HepG2 (cell line): Measurements from ENCODE around the gene ADIPOR2. TPM values are rescaled to one million over a fixed set of nuclear protein-coding genes. Genes with fewer than 3 reads are reported as not detected.

Source experiments
- ATAC-seq: fragments of 200-7000 bp; cut with Tn5 transposase; 3 replicates; pipeline ENCODE4 v1.9.1; 2020; ENCODE audit warnings: mild to moderate bottlenecking, moderate library complexity
- BruUV-seq: library from RNA; stranded (reverse); fragments of 400-500 nt; replicated peaks from 2 replicates; lab custom pipeline; 2021; lab: Mats Ljungman, UMichigan
- CTCF ChIA-PET: fragments of 300-600 bp; formaldehyde crosslinking; extraction: SDS; loops from one replicate; lab custom pipeline; 2021; ENCODE audit warnings: low total read pairs, inconsistent platforms, low intra/inter-chr PET ratio; lab: Yijun Ruan, JAX
- POLR2A ChIA-PET: fragments of 350-600 bp; sonication (Branson Sonifier 250); formaldehyde crosslinking; loops from one replicate; lab custom pipeline; 2020; ENCODE audit warnings: antibody characterized with exemption, inconsistent platforms; lab: Yijun Ruan, JAX
- DNase-seq: peaks from one replicate; pipeline ENCODE4 v3.0.0-alpha.2; 2015; ENCODE audit warnings: low spot score
- FAIRE-seq: peaks from 3 replicates; lab custom pipeline; 2011; peaks lifted over from hg19 to GRCh38; lab: Jason Lieb, UNC
- H2AFZ ChIP-seq: one replicate; pipeline ENCODE4 v1.6.1; 2011; ENCODE audit warnings: low read length, inconsistent platforms
- H3K27ac ChIP-seq: fragments of 300-600 bp; 3 replicates; pipeline ENCODE4 v1.8.0; 2011; ENCODE audit warnings: mixed run types, mild to moderate bottlenecking, mixed read lengths, low read length, inconsistent platforms; ENCODE audit not compliant: insufficient read depth; ENCODE audit errors: extremely low read length
- H3K27me3 ChIP-seq, 2 experiments: fragments of 200-600 bp in 1 of 2; 2 replicates in 1 of 2; 3 replicates in 1 of 2; pipeline versions ENCODE4 v1.6.0 to v1.8.0; 2011; ENCODE audit warnings: low read length in 2 of 2, mild to moderate bottlenecking in 2 of 2, moderate library complexity in 2 of 2, inconsistent platforms in 1 of 2; ENCODE audit not compliant: insufficient read depth in 2 of 2, control insufficient read depth in 1 of 2
- H3K36me3 ChIP-seq, 2 experiments: fragments of 200-600 bp in 1 of 2; replicated peaks in 1 of 2; 2 replicates in 1 of 2; 3 replicates in 1 of 2; pipeline versions ENCODE4 v1.5.1 to v1.8.0; 2011; ENCODE audit warnings: low read length in 2 of 2, inconsistent platforms in 1 of 2; ENCODE audit not compliant: insufficient read depth in 2 of 2, control insufficient read depth in 1 of 2
- H3K4me1 ChIP-seq: 2 replicates; pipeline ENCODE4 v1.5.1; 2012; ENCODE audit warnings: low read length, inconsistent platforms; ENCODE audit not compliant: insufficient read depth
- H3K4me2 ChIP-seq: 2 replicates; pipeline ENCODE4 v1.6.0; 2011; ENCODE audit warnings: low read depth, low read length, inconsistent platforms
- H3K4me3 ChIP-seq, 3 experiments: fragments of 200-600 bp in 1 of 3; sonication (generic), shearing (Covaris generic) in 1 of 3; replicated peaks in 1 of 3; 2 replicates each; pipeline ENCODE4 v1.5.1; 2011 to 2016; ENCODE audit warnings: low read length in 3 of 3, inconsistent platforms in 2 of 3, low read depth in 2 of 3, mild to moderate bottlenecking in 2 of 3, control low read depth in 1 of 3, mixed read lengths in 1 of 3; ENCODE audit not compliant: insufficient read depth in 1 of 3
- H3K79me2 ChIP-seq: one replicate; pipeline ENCODE4 v1.6.1; 2011; ENCODE audit warnings: low read length, inconsistent platforms; ENCODE audit not compliant: insufficient read depth
- H3K9ac ChIP-seq: 2 replicates; pipeline ENCODE4 v1.6.0; 2011; ENCODE audit warnings: mild to moderate bottlenecking, low read depth, low read length, inconsistent platforms; ENCODE audit not compliant: insufficient read depth
- H3K9me3 ChIP-seq: 2 replicates; pipeline ENCODE4 v1.5.1; 2012; ENCODE audit warnings: mild to moderate bottlenecking, low read length
- H4K20me1 ChIP-seq: 2 replicates; pipeline ENCODE4 v1.6.0; 2011; ENCODE audit warnings: inconsistent platforms, mild to moderate bottlenecking, low read length, moderate library complexity; ENCODE audit not compliant: insufficient read depth
- NRL ChIP-seq: sonication (generic); formaldehyde crosslinking; IDR thresholded peaks from 2 replicates; pipeline ENCODE4 v1.5.0; 2020; ENCODE audit warnings: missing genetic modification reagents, mild to moderate bottlenecking, moderate library complexity, borderline replicate concordance
- POLR2G ChIP-seq: fragments of 200-400 bp; formaldehyde crosslinking; IDR thresholded peaks from 2 replicates; pipeline ENCODE4 v1.6.1; 2018; ENCODE audit warnings: mild to moderate bottlenecking, low read depth, low read length, moderate library complexity
- RBM22 ChIP-seq: fragments of 200-400 bp; formaldehyde crosslinking; optimal IDR thresholded peaks from 2 replicates; pipeline ENCODE3; 2017; ENCODE audit warnings: mild to moderate bottlenecking, low read length, moderate library complexity
- U2AF1 ChIP-seq: fragments of 200-400 bp; formaldehyde crosslinking; optimal IDR thresholded peaks from 2 replicates; pipeline ENCODE3; 2017; ENCODE audit warnings: mild to moderate bottlenecking, low read depth, low read length
- ZNF121 ChIP-seq: sonication (generic); formaldehyde crosslinking; IDR thresholded peaks from 2 replicates; pipeline ENCODE4 v1.5.0; 2020; ENCODE audit warnings: mild to moderate bottlenecking, missing genetic modification reagents
- ZNF276 ChIP-seq: sonication (generic); formaldehyde crosslinking; IDR thresholded peaks from 2 replicates; pipeline ENCODE4 v1.4.0; 2020; ENCODE audit warnings: mild to moderate bottlenecking, low read depth, missing genetic modification reagents
- WGBS: methylation state at CpG from one replicate; pipeline ENCODE4 v1.1.6; 2017; ENCODE audit warnings: low lambda C conversion rate; 5-methylcytosine and 5-hydroxymethylcytosine counted together
- in situ Hi-C: cut with HindIII; loops from 2 replicates; pipeline ENCODE4 v1.10.0; 2017; ENCODE audit warnings: low pct_unique_long_range_greater_than_20kb; ENCODE audit not compliant: extremely low pct_ligation_motif_present
- intact Hi-C: fragments of 100-400 bp; cut with micrococcal nuclease; formaldehyde crosslinking; loops from one replicate; pipeline ENCODE4 v1.10.0; 2022; ENCODE audit not compliant: unreplicated experiment
- polyA plus RNA-seq, 8 experiments: library from polyadenylated mRNA; depleted of rRNA in 3 of 8; stranded (reverse) in 7 of 8; unstranded in 1 of 8; fragments of >200 nt; fragmentation: Illumina TruSeq in 4 of 8; extraction: Trizol in 4 of 8; gene quantifications; 2 replicates each; pipeline versions ENCODE4 v1.2.1 to v1.2.3, GENCODE V29; 2011 to 2016; ENCODE audit warnings: low read depth in 4 of 8, missing spikeins in 1 of 8, mixed read lengths in 1 of 8; ENCODE audit not compliant: insufficient read depth in 1 of 8
- total RNA-seq, 5 experiments: library from RNA; depleted of rRNA; stranded (reverse); fragments of >200 nt; fragmentation: Illumina TruSeq; extraction: Trizol; gene quantifications; 2 replicates each; pipeline ENCODE4 v1.2.3, GENCODE V29; 2016; ENCODE audit warnings: low read depth in 1 of 5

Gene ADIPOR2
- total and polyA plus RNA-seq, 2 of the 13 experiments (the other 11 are each of a cell fraction or from before 2014, with no cell fraction given): 35.2 to 52.2 TPM

GRCh38 chr12:1791104-1791841 lies 100.4 kb downstream of the ADIPOR2 start (continued):
- TF ChIP-seq NRL (no peak), U2AF1 (no peak), ZNF121 (CRISPR knock-in tag) (no peak)

GRCh38 chr12:1792406-1792805 lies 101.5 kb downstream of the ADIPOR2 start:
- WGBS: 88% methylated on average over 4 of the region's 6 CpGs
- H3K4me2 ChIP-seq: no peak overlapping the region
- ATAC-seq: no peak
- peak; percentile 35 for TF ChIP-seq RBM22
- no peak for TF ChIP-seq ZNF276 (CRISPR knock-in tag)
- TF ChIP-seq POLR2G: peak; percentile 59; the same call in 1 of the 2 replicates
- TF ChIP-seq, all 625 proteins: peak for 2
- peaks cover 0 to 13% of the 10 kb centered on the region in 2 experiments; a peak in 2 of 5 replicates for H3K36me3 ChIP-seq
- DNase-seq (no peak), FAIRE-seq (no peak)
- TSS peak; percentile 43 for BruUV-seq
- in situ Hi-C loops: loop anchor here (5.0 kb wide), 2 partner anchors 140 to 145 kb away; no protein-coding TSS in a partner anchor
- H2AFZ ChIP-seq: no peak overlapping the region
- H4K20me1 ChIP-seq: no peaks in the 10 kb centered on the region
- CTCF ChIA-PET: interaction anchor here (0.8 to 1.6 kb wide), 2 partner anchors 82 to 140 kb away, joined by 3 to 7 read pairs; no protein-coding TSS in a partner anchor
- intact Hi-C loops: loop anchor here (5.0 kb wide), 1 partner anchor 100 kb away; the partner anchor contains the start of gene ADIPOR2
- H3K9me3 ChIP-seq: no peaks in the 10 kb centered on the region
- POLR2A ChIA-PET: interaction anchor here (1.1 kb wide), 1 partner anchor 131 kb away, joined by 3 read pairs; no protein-coding TSS in a partner anchor
- no peak overlapping the region for H3K9ac ChIP-seq
- no peaks in the 10 kb centered on the region for H3K27me3 ChIP-seq
- H3K27ac ChIP-seq: no peak overlapping the region
- no peak overlapping the region for H3K4me3 ChIP-seq
- H3K4me1 ChIP-seq: peaks cover 19% of the 10 kb centered on the region; the same call in 1 of the 2 replicates
- no peaks in the 10 kb centered on the region for H3K79me2 ChIP-seq
